NT2/D1 (cell line): ENCODE data around the gene ACVRL1.

Experiments
- SUZ12 ChIP-seq: IDR thresholded peaks from 2 replicates; pipeline ENCODE4 v1.6.1; 2011; ENCODE audit not compliant: insufficient read length, insufficient read depth; ENCODE audit errors: extremely low read depth
- YY1 ChIP-seq: IDR thresholded peaks from 2 replicates; pipeline ENCODE4 v1.6.1; 2011; ENCODE audit not compliant: insufficient read length, insufficient read depth
- ZNF274 ChIP-seq: IDR thresholded peaks from 2 replicates; pipeline ENCODE4 v1.6.1; 2011; ENCODE audit warnings: mild to moderate bottlenecking, low read depth, low read length

GRCh38 chr12:51915951-51916350 lies 8.6 kb downstream of the ACVRL1 start:
- no peak for TF ChIP-seq ZNF274
- TF ChIP-seq YY1, result no peak
- no peak for TF ChIP-seq SUZ12
